HTERT RPE-1 (cell line): ENCODE data around the gene NAT9.

Experiments used
- in situ Hi-C: fragments of 300-500 bp; cut with MboI; formaldehyde crosslinking; loops from 4 replicates; pipeline ENCODE4 v1.14.3; 2020; ENCODE audit warnings: low sequenced_read_pairs

The NAT9 gene

GRCh38 chr17:74763565-74764387 is 12.4 kb downstream of the NAT9 start:
- in situ Hi-C loops = no loop called here

- in situ Hi-C loops = no loop called here
Measured at GRCh38 chr17:74761931-74762330, 14.2 kb downstream of the NAT9 start.

- in situ Hi-C loops = no loop called here
Measured at GRCh38 chr17:74761419-74761818, 14.7 kb downstream of the NAT9 start.

- in situ Hi-C loops = no loop called here
Measured at GRCh38 chr17:74760404-74761105, 15.6 kb downstream of the NAT9 start.

- in situ Hi-C loops = no loop called here
Measured at GRCh38 chr17:74759941-74760340, 16.2 kb downstream of the NAT9 start.

- in situ Hi-C loops = no loop called here
Measured at GRCh38 chr17:74759243-74759801, 16.8 kb downstream of the NAT9 start.

GRCh38 chr17:74758848-74759168 is 17.3 kb downstream of the NAT9 start:
- in situ Hi-C loops = no loop called here

- in situ Hi-C loops = no loop called here
Measured at GRCh38 chr17:74757931-74758847, 18.0 kb downstream of the NAT9 start.

GRCh38 chr17:74757502-74757901 is 18.6 kb downstream of the NAT9 start:
- in situ Hi-C loops = no loop called here

GRCh38 chr17:74756891-74757290 is 19.3 kb downstream of the NAT9 start:
- in situ Hi-C loops = no loop called here

- in situ Hi-C loops = no loop called here
Measured at GRCh38 chr17:74755533-74755932, 20.6 kb downstream of the NAT9 start.

- in situ Hi-C loops = no loop called here
Measured at GRCh38 chr17:74754832-74755231, 21.3 kb downstream of the NAT9 start.

- in situ Hi-C loops = no loop called here
Measured at GRCh38 chr17:74752822-74753401, 23.2 kb downstream of the NAT9 start.

GRCh38 chr17:74752415-74752814 is 23.7 kb downstream of the NAT9 start:
- in situ Hi-C loops = no loop called here

- in situ Hi-C loops = no loop called here
Measured at GRCh38 chr17:74750327-74751069, 25.6 kb downstream of the NAT9 start.

- in situ Hi-C loops = no loop called here
Measured at GRCh38 chr17:74750039-74750326, 26.2 kb downstream of the NAT9 start.

- in situ Hi-C loops = no loop called here
Measured at GRCh38 chr17:74749279-74750038, 26.7 kb downstream of the NAT9 start.

- in situ Hi-C loops = no loop called here
Measured at GRCh38 chr17:74748529-74749278, 27.4 kb downstream of the NAT9 start, which contains the start of gene NHERF1. NHERF1 (plus strand) TSS chr17:74748628; CDS start chr17:74748847, 219 bp downstream.

GRCh38 chr17:74748279-74748528 is 27.9 kb downstream of the NAT9 start:
- in situ Hi-C loops = no loop called here
